ENCODE data around the gene SRRM4.

The SRRM4 gene

GRCh38 chr12:119118625-119119024 is 137.3 kb downstream of the SRRM4 start:
- no peak for DNase-seq (ENCODE audit: low spot score)

- no peak for DNase-seq (ENCODE audit: low spot score)
These were observed 140.7 kb downstream of the SRRM4 start for GRCh38 chr12:119122047-119122446.

- DNase-seq (ENCODE audit: low spot score) = no peak
These were observed 141.4 kb downstream of the SRRM4 start for GRCh38 chr12:119122751-119123150.

DNA sequence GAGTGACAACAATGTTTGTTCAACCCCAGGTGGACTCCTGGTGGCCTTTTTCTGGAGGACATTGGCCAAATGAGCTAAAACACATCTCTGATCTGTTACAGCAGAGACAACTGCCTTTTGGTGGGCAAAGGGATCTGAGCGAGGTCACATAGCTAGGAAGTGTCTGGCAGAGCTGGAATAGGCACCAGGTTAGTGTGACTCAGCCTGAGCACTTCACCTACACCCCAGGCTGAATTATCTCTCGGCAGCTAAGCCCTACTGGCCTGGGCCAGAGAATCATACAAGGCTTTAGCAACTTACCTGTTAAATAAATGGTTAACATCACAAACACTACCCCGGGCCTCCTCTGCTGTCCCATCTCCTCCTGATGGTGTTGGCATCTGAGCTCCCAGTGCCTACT is 147.2 kb downstream of the SRRM4 start:
- no peak for DNase-seq (ENCODE audit: low spot score)

DNA sequence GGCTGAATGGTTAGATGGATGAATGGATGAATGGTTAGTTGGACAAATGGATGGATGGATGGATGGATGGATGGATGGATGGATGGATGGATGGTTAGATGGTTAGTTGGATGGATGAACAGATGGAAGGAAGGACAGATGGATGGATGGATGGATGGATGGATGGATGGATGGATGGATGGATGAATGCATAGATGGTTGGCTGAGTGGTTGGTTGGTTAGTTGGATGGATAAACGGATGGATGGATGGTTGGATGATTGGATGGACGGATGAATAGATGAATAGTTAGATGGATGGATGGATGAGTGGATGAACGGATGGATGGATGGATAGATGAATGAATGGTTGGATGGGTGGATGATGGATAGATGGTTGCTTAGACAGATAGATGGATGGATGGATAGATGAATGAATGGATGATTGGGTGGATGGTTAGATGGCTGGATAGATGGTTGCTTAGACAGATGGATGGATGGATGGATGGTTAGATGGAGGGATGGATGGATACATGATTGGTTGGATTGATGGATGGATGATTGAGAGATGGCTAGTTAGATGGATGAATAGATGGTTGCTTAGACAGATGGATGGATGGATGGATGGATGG is 148.6 kb downstream of the SRRM4 start:
- no peak for DNase-seq (ENCODE audit: low spot score)

- DNase-seq (ENCODE audit: low spot score) = no peak
These were observed 149.2 kb downstream of the SRRM4 start for GRCh38 chr12:119130523-119130922.

- DNase-seq (ENCODE audit: low spot score) = no peak
These were observed 153.1 kb downstream of the SRRM4 start for GRCh38 chr12:119134284-119135072.

DNA sequence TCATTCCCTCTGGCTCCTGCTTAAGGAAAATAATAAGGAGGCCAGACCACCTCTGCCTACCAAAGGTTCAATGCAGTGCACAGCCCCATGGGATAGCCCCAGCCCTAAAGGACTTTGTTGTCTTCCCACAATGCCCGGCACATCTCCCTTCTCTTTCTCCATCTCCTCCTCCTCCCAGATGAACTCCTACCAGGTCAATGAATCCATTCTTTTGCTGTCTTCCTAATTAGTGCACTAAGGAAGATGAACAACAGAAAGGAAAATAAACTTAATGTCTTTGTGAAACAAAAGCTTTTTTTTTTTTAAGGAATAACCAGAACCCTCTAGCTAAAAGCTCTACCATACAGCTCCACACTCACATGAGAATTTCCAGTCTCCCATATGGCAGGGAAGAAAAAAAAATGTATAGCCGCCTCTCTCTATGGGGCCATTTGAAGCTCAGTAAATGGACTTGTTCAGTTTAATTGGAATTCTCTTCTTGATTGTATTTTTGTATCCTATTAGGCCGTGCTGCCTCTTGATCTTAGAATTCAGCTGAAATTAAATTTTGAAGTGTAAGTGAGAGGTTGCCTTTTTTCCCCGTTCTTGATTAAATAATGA is 155.6 kb downstream of the SRRM4 start:
- no peak for DNase-seq (ENCODE audit: low spot score)

DNA sequence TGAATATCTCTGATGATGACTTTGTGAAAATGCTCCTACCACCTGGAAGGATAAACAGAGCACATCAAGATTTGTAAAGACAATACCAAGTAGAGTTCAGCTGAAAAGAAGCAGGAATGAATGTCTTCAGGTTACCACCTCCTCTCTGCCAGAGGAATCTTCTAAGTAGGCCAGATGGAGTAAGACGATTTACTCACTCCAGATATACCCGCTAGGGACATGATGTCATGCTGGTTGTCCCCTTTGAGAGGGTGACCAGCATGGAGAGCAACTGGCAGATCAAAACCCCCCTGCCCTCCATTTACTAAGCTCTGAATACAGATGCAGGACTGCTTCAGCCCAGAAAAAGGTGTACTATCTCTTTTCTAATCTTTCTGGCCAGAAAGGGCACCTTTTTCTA is 158.1 kb downstream of the SRRM4 start:
- no peak for DNase-seq (ENCODE audit: low spot score)

- DNase-seq (ENCODE audit: low spot score) = no peak
These were observed 164.0 kb downstream of the SRRM4 start for GRCh38 chr12:119145367-119145766.

GRCh38 chr12:119147847-119148448 is 166.6 kb downstream of the SRRM4 start:
- no peak for DNase-seq (ENCODE audit: low spot score)

GRCh38 chr12:119149270-119149669 is 167.9 kb downstream of the SRRM4 start:
- DNase-seq (ENCODE audit: low spot score) = no peak

GRCh38 chr12:119151445-119152026 is 170.2 kb downstream of the SRRM4 start:
- DNase-seq (ENCODE audit: low spot score) = no peak

DNA sequence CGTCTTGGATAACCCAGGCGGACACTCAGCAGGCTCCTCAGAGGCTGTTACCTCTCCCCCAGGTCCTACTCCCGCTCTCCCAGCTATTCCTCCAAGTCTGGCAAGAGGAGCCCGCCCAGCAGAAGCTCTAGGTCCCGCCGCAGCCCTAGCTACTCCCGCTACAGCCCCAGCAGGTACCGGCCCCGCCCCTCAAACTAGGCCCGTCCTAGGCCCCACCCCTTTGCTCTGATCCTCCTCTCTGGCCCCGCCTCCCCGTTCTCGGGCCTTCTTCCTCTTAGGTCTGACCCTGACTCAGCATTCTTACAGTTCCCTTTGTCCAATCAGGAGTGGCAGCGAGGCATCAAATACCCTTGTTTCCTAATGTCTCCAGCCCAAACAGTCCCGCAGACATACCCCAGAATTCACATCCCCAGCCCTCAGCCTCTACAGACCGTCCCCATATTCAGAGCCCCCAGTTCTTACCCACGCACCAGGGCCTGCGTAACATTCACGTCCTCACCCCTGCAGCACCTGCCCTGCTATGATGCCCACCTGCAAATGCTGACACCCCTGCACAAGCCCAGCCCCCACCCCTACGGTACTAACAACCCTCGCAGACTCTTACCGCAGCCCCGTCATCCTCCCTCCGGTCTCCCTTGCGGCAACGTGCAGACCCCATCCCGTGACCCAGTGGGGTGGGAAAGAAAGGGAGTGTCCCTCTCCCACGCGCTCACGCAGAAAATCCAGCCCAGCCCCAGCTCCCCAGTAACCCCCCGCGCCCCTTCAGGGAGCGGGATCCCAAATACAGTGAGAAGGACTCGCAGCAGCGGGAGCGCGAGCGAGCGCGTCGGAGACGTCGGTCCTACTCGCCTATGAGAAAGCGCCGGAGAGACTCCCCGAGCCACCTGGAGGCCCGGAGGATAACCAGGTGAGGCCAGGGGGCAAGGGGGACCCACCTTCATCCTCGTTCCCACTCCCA is 172.4 kb downstream of the SRRM4 start:
- DNase-seq (ENCODE audit: low spot score) = peak; percentile 7

DNA sequence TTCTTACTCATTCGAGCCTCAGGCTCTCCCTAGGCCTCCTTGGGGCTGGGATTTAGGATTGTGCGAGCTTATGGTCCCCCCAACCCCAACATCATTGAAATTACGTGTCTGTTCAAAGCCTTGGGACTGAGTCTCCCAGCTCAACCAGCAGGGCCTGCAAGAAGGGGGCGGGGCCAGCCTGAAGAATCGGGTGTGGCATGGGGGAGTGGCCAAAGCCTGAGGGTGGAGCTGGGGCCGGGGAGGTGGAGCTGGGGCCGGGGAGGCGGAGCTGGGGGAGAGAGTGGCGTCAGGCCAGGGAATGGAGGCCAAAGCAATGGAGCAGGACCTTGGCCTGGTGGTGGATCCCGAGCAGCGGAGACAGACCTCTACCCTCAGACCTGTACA is 173.1 kb downstream of the SRRM4 start:
- DNase-seq (ENCODE audit: low spot score) = no peak

- no peak for DNase-seq (ENCODE audit: low spot score)
These were observed 175.2 kb downstream of the SRRM4 start for GRCh38 chr12:119156401-119157044.

DNA sequence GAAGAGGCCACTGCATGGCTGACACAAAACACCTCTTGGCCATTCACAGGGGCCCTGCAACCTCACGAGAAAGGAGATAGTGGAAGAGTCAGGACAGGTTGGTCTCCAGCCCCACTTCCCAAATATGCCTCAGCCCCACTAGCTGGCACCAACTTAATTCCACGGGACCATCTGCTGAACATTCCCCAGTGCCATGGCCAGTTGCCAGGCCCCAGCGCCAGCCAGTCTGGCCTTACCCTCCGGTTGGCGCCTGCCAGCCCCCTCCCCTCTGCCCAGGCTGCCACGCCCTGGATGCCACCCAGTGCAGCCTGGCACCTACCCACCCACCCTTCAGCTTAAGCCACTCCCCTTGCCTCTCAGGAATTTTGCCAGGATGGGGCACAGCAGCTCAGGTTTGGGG is 176.2 kb downstream of the SRRM4 start:
- no peak for DNase-seq (ENCODE audit: low spot score)

- DNase-seq (ENCODE audit: low spot score) = no peak
These were observed 176.6 kb downstream of the SRRM4 start for GRCh38 chr12:119157978-119158377.

- no peak for DNase-seq (ENCODE audit: low spot score)
These were observed 177.1 kb downstream of the SRRM4 start for GRCh38 chr12:119158402-119158801.

- DNase-seq (ENCODE audit: low spot score) = no peak
These were observed 178.5 kb downstream of the SRRM4 start for GRCh38 chr12:119159844-119160243.

- DNase-seq (ENCODE audit: low spot score) = no peak
These were observed 186.6 kb downstream of the SRRM4 start for GRCh38 chr12:119167902-119168301.
